ENCODE measurements around the gene GPHN. TPM values are rescaled to one million over a fixed set of nuclear protein-coding genes. Genes with fewer than 3 reads are reported as not detected.
"Not testable (repeated sequence)": the region's sequence is repeated elsewhere in the genome, so short reads cannot be mapped to it uniquely, and the experiment has no call there.

Gene GPHN
- total RNA-seq, 1 donor from 2014 or later: 11.8 TPM

- TF ChIP-seq CTCF (IDR thresholded peaks at IDR 0.05; ENCODE audit: insufficient read depth, low read length, severe bottlenecking): no peak
- FAIRE-seq: no peak
- no peak overlapping the region for H3K4me3 ChIP-seq (ENCODE audit: low read depth, low read length)
Measured at GRCh38 chr14:66696326-66696725, 188.4 kb downstream of the GPHN start.

GRCh38 chr14:66698503-66698902 is 190.6 kb downstream of the GPHN start:
- FAIRE-seq: no peak
- no peak for DNase-seq (ENCODE audit: low read depth)
- TF ChIP-seq CTCF (IDR thresholded peaks at IDR 0.05; ENCODE audit: insufficient read depth, low read length, severe bottlenecking): no peak
- Histone ChIP-seq H3K36me3 (ENCODE audit: control insufficient read depth, insufficient read depth, low read length) (no peaks in the 10 kb centered on the region), H3K27me3 (ENCODE audit: control insufficient read depth, insufficient read depth, low read length) (no peaks in the 10 kb centered on the region), H3K4me3 (ENCODE audit: low read depth, low read length) (no peak overlapping the region)

More at GRCh38 chr14:66696326-66696725, 188.4 kb downstream of the GPHN start:
- no peaks in the 10 kb centered on the region for H3K27me3 ChIP-seq (ENCODE audit: control insufficient read depth, insufficient read depth, low read length)
- H3K36me3 ChIP-seq (ENCODE audit: control insufficient read depth, insufficient read depth, low read length): no peaks in the 10 kb centered on the region
- DNase-seq (ENCODE audit: low read depth): no peak

GRCh38 chr14:66701813-66702212 is 193.9 kb downstream of the GPHN start:
- no peaks in the 10 kb centered on the region for H3K27me3 ChIP-seq (ENCODE audit: control insufficient read depth, insufficient read depth, low read length)
- FAIRE-seq (no peak), DNase-seq (ENCODE audit: low read depth) (no peak)
- H3K4me3 ChIP-seq (ENCODE audit: low read depth, low read length): no peak overlapping the region
- no peaks in the 10 kb centered on the region for H3K36me3 ChIP-seq (ENCODE audit: control insufficient read depth, insufficient read depth, low read length)
- TF ChIP-seq CTCF (IDR thresholded peaks at IDR 0.05; ENCODE audit: insufficient read depth, low read length, severe bottlenecking): no peak

GRCh38 chr14:66708267-66708666 is 200.3 kb downstream of the GPHN start:
- H3K36me3 ChIP-seq (ENCODE audit: control insufficient read depth, insufficient read depth, low read length): no peaks in the 10 kb centered on the region
- FAIRE-seq (no peak), DNase-seq (ENCODE audit: low read depth) (no peak)
- no peak for TF ChIP-seq CTCF (IDR thresholded peaks at IDR 0.05; ENCODE audit: insufficient read depth, low read length, severe bottlenecking)
- no peaks in the 10 kb centered on the region for H3K27me3 ChIP-seq (ENCODE audit: control insufficient read depth, insufficient read depth, low read length)
- H3K4me3 ChIP-seq (ENCODE audit: low read depth, low read length): no peak overlapping the region

- H3K4me3 ChIP-seq (ENCODE audit: low read depth, low read length): no peak overlapping the region
- FAIRE-seq (no peak), DNase-seq (ENCODE audit: low read depth) (peak; percentile 64)
- no peaks in the 10 kb centered on the region for H3K36me3 ChIP-seq (ENCODE audit: control insufficient read depth, insufficient read depth, low read length)
- TF ChIP-seq CTCF (IDR thresholded peaks at IDR 0.05; ENCODE audit: insufficient read depth, low read length, severe bottlenecking): no peak
- no peaks in the 10 kb centered on the region for H3K27me3 ChIP-seq (ENCODE audit: control insufficient read depth, insufficient read depth, low read length)
Measured at GRCh38 chr14:66709291-66709690, 201.3 kb downstream of the GPHN start.

GRCh38 chr14:66714291-66714690 is 206.3 kb downstream of the GPHN start:
- FAIRE-seq; DNase-seq (ENCODE audit: low read depth); H3K27me3 ChIP-seq (ENCODE audit: control insufficient read depth, insufficient read depth, low read length): not testable (repeated sequence)

GRCh38 chr14:66715313-66715712 is 207.4 kb downstream of the GPHN start:
- H3K36me3 ChIP-seq (ENCODE audit: control insufficient read depth, insufficient read depth, low read length); FAIRE-seq; H3K27me3 ChIP-seq (ENCODE audit: control insufficient read depth, insufficient read depth, low read length); H3K4me3 ChIP-seq (ENCODE audit: low read depth, low read length); DNase-seq (ENCODE audit: low read depth): not testable (repeated sequence)

More at GRCh38 chr14:66714291-66714690, 206.3 kb downstream of the GPHN start:
- not testable (repeated sequence) for H3K4me3 ChIP-seq (ENCODE audit: low read depth, low read length); H3K36me3 ChIP-seq (ENCODE audit: control insufficient read depth, insufficient read depth, low read length)
